Measurements from ENCODE around the gene UQCR10.
A peak's percentile ranks its signal among the peaks of the same experiment; 100 is the strongest.

UQCR10 gene

GRCh38 chr22:29767171-29768051 lies at the start of gene UQCR10:
Gene UQCR10 (plus strand): TSS chr22:29767369. CDS start chr22:29767399, 30 bp downstream.
- TF ChIP-seq RAD21 (IDR thresholded peaks at IDR 0.05; ENCODE audit: low read depth): no peak
- TF ChIP-seq CEBPB (IDR thresholded peaks at IDR 0.05): no peak
- no peak for TF ChIP-seq USF1 (IDR thresholded peaks at IDR 0.05)
- no peak for TF ChIP-seq EGR1 (IDR thresholded peaks at IDR 0.05)
- peak; percentile 31; the same call in 1 of the 2 replicates for TF ChIP-seq CREB1 (IDR thresholded peaks at IDR 0.05; ENCODE audit: low read depth)
- TF ChIP-seq TEAD4 (IDR thresholded peaks at IDR 0.05): no peak
- peak; percentile 57 for TF ChIP-seq MAX (IDR thresholded peaks at IDR 0.05)
- no peak for TF ChIP-seq FOXM1 (IDR thresholded peaks at IDR 0.05; ENCODE audit: borderline replicate concordance, low read depth)
- TF ChIP-seq NFIC (IDR thresholded peaks at IDR 0.05): no peak
- TF ChIP-seq YY1 (IDR thresholded peaks at IDR 0.05; ENCODE audit: low read depth): peak; percentile 96
- TF ChIP-seq EP300 (IDR thresholded peaks at IDR 0.05; ENCODE audit: borderline replicate concordance): no peak
- TF ChIP-seq TCF12 (IDR thresholded peaks at IDR 0.05; ENCODE audit: low read depth): peak; percentile 21; the same call in 1 of the 2 replicates
- TF ChIP-seq TAF1 (IDR thresholded peaks at IDR 0.05; ENCODE audit: low read depth): peak; percentile 93
- no peak for TF ChIP-seq REST (IDR thresholded peaks at IDR 0.05; ENCODE audit: low read depth)
- TF ChIP-seq ZBTB7A (IDR thresholded peaks at IDR 0.05; ENCODE audit: low read depth): no peak

- TF ChIP-seq FOXM1 (IDR thresholded peaks at IDR 0.05; ENCODE audit: borderline replicate concordance, low read depth) (no peak), MAX (IDR thresholded peaks at IDR 0.05) (no peak), CEBPB (IDR thresholded peaks at IDR 0.05) (no peak), CREB1 (IDR thresholded peaks at IDR 0.05; ENCODE audit: low read depth) (no peak), NFIC (IDR thresholded peaks at IDR 0.05) (no peak), TAF1 (IDR thresholded peaks at IDR 0.05; ENCODE audit: low read depth) (no peak), REST (IDR thresholded peaks at IDR 0.05; ENCODE audit: low read depth) (no peak), TCF12 (IDR thresholded peaks at IDR 0.05; ENCODE audit: low read depth) (no peak), EP300 (IDR thresholded peaks at IDR 0.05; ENCODE audit: borderline replicate concordance) (no peak), USF1 (IDR thresholded peaks at IDR 0.05) (no peak), EGR1 (IDR thresholded peaks at IDR 0.05) (no peak), ZBTB7A (IDR thresholded peaks at IDR 0.05; ENCODE audit: low read depth) (no peak), RAD21 (IDR thresholded peaks at IDR 0.05; ENCODE audit: low read depth) (no peak), TEAD4 (IDR thresholded peaks at IDR 0.05) (no peak), YY1 (IDR thresholded peaks at IDR 0.05; ENCODE audit: low read depth) (no peak)
Measured at GRCh38 chr22:29717789-29718188, 49.4 kb upstream of the UQCR10 start.

GRCh38 chr22:29718949-29719898 lies 47.9 kb upstream of the UQCR10 start:
- TF ChIP-seq ZBTB7A (IDR thresholded peaks at IDR 0.05; ENCODE audit: low read depth) (no peak), NFIC (IDR thresholded peaks at IDR 0.05) (no peak), REST (IDR thresholded peaks at IDR 0.05; ENCODE audit: low read depth) (no peak), RAD21 (IDR thresholded peaks at IDR 0.05; ENCODE audit: low read depth) (no peak), CEBPB (IDR thresholded peaks at IDR 0.05) (no peak), YY1 (IDR thresholded peaks at IDR 0.05; ENCODE audit: low read depth) (no peak), TCF12 (IDR thresholded peaks at IDR 0.05; ENCODE audit: low read depth) (no peak), EGR1 (IDR thresholded peaks at IDR 0.05) (no peak), TEAD4 (IDR thresholded peaks at IDR 0.05) (no peak), MAX (IDR thresholded peaks at IDR 0.05) (no peak), FOXM1 (IDR thresholded peaks at IDR 0.05; ENCODE audit: borderline replicate concordance, low read depth) (no peak), USF1 (IDR thresholded peaks at IDR 0.05) (no peak), TAF1 (IDR thresholded peaks at IDR 0.05; ENCODE audit: low read depth) (no peak), EP300 (IDR thresholded peaks at IDR 0.05; ENCODE audit: borderline replicate concordance) (no peak), CREB1 (IDR thresholded peaks at IDR 0.05; ENCODE audit: low read depth) (no peak)
